ENCODE measurements around the gene ARL6IP5.

The ARL6IP5 gene

GRCh38 chr3:69119681-69120080, 34.9 kb downstream of the ARL6IP5 start:
- no peak for DNase-seq

GRCh38 chr3:69120879-69121464, 36.2 kb downstream of the ARL6IP5 start:
- DNase-seq, result peak; percentile 85 to 89

- no peak for DNase-seq
Observed at GRCh38 chr3:69121513-69121912, 36.8 kb downstream of the ARL6IP5 start.

- DNase-seq, result no peak
Observed at GRCh38 chr3:69121950-69122349, 37.2 kb downstream of the ARL6IP5 start.

GRCh38 chr3:69122403-69122802, 37.7 kb downstream of the ARL6IP5 start, which contains the start of gene LMOD3:
Gene LMOD3, minus strand, starts transcription at chr3:69122595. Its CDS starts 209 bp downstream, at chr3:69122386.
- DNase-seq, result no peak

GRCh38 chr3:69126216-69126615, 41.5 kb downstream of the ARL6IP5 start:
- DNase-seq, result no peak

GRCh38 chr3:69126999-69127398, 42.3 kb downstream of the ARL6IP5 start:
- no peak for DNase-seq

GRCh38 chr3:69128509-69128908, 43.8 kb downstream of the ARL6IP5 start:
- no peak for DNase-seq

- no peak for DNase-seq
Observed at GRCh38 chr3:69129531-69129930, 44.8 kb downstream of the ARL6IP5 start.

- DNase-seq, result no peak
Observed at GRCh38 chr3:69130689-69131088, 46.0 kb downstream of the ARL6IP5 start.

- DNase-seq, result no peak
Observed at GRCh38 chr3:69137005-69137404, 52.3 kb downstream of the ARL6IP5 start.

GRCh38 chr3:69137412-69137811, 52.7 kb downstream of the ARL6IP5 start:
- no peak for DNase-seq

- DNase-seq, result no peak
Observed at GRCh38 chr3:69141313-69141712, 56.6 kb downstream of the ARL6IP5 start.

GRCh38 chr3:69142090-69142489, 57.4 kb downstream of the ARL6IP5 start:
- no peak for DNase-seq

GRCh38 chr3:69142797-69143454, 58.2 kb downstream of the ARL6IP5 start:
- DNase-seq, result no peak

GRCh38 chr3:69143612-69144011, 58.9 kb downstream of the ARL6IP5 start:
- DNase-seq, result no peak

GRCh38 chr3:69144631-69145245, 60.0 kb downstream of the ARL6IP5 start:
- DNase-seq, result no peak

- DNase-seq, result no peak
Observed at GRCh38 chr3:69145688-69146087, 61.0 kb downstream of the ARL6IP5 start.

- DNase-seq, result no peak
Observed at GRCh38 chr3:69149586-69149985, 64.8 kb downstream of the ARL6IP5 start.

All from activated CD4-positive, alpha-beta T cell treated with anti-CD3 and anti-CD28 coated beads, Interleukin-2, amount 50 U/mL, for 48 hours (primary cell).